Measurements from ENCODE around the gene SGSH. TPM values are rescaled to one million over a fixed set of nuclear protein-coding genes. Genes with fewer than 3 reads are reported as not detected.

SGSH gene
- total RNA-seq, 1 donor from 2014 or later: 24.0 TPM

DNA sequence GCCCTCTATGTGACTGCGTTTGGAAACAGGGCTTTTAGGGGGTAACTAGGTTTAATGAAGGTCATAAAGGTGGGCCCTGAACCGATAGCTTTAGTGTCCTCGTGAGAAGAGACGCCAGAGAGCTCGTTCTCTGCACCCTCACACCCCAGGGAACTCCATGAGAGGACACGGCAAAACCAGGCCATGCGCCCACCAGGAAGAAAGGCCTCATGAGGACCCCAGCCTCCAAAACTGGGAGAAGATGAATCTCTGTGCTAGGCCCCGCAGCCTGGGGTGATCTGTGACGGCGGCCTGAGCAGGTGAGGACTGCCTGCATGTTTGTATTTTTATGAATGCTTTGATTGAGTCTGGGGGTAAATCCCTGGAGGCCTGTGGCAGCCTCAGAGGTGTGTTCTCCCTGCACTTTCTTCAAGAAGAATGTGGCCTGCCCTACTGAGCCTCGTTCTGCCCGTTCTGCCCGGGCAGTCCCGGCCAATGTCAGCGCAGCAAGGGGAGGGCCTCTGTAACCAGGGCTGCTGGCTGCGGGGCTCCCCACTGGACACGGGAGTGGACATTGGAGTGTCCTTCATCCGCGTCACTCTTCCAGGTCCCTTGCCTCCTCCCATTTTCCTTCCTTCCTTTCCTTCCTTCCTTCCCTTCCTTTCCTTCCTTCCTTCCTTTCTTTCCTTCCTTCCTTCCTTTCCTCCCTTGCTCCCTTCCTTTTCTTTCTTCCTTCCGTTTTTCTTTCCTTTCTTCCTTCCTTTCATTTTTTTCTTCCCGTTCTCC, 33.7 kb upstream of the SGSH start:
- no peaks in the 10 kb centered on the region for H3K27me3 Mint-ChIP-seq (ENCODE audit: low read depth, unreplicated experiment)
- H3K79me2 ChIP-seq (ENCODE audit: insufficient read depth, low read length): no peaks in the 10 kb centered on the region
- no peak for TF ChIP-seq CTCF (IDR thresholded peaks at IDR 0.05; ENCODE audit: insufficient read depth, low read depth, low read length)
- no peaks in the 10 kb centered on the region for H3K27me3 ChIP-seq (ENCODE audit: insufficient read depth, low read length)
- no peaks in the 10 kb centered on the region for H3K9me3 Mint-ChIP-seq (ENCODE audit: unreplicated experiment)
- H3K36me3 ChIP-seq (ENCODE audit: insufficient read depth, low read length): no peaks in the 10 kb centered on the region
- no peak for FAIRE-seq
- no peak overlapping the region for H3K4me3 Mint-ChIP-seq (ENCODE audit: unreplicated experiment)
- H3K27ac Mint-ChIP-seq (ENCODE audit: unreplicated experiment): peak overlapping the region; percentile 90
- H3K27ac ChIP-seq (ENCODE audit: low read depth, low read length): no peak overlapping the region
- H4K20me1 ChIP-seq (ENCODE audit: insufficient read depth, low read length): no peaks in the 10 kb centered on the region
- H3K36me3 Mint-ChIP-seq (ENCODE audit: low read depth, unreplicated experiment): peaks cover 3% of the 10 kb centered on the region
- H3K9me3 ChIP-seq (ENCODE audit: insufficient read depth, low read depth, low read length): no peaks in the 10 kb centered on the region
- H2AFZ ChIP-seq (ENCODE audit: low read depth, low read length): no peak overlapping the region
- no peak for DNase-seq (ENCODE audit: low read depth)
- peak overlapping the region; percentile 35 for H3K9ac ChIP-seq (ENCODE audit: low read length)
- H3K4me1 Mint-ChIP-seq (ENCODE audit: low read depth, unreplicated experiment): peaks cover 14% of the 10 kb centered on the region
- H3K4me1 ChIP-seq (ENCODE audit: insufficient read depth, low read length): peaks cover 7% of the 10 kb centered on the region
- peak overlapping the region; percentile 80 for H3K4me2 ChIP-seq (ENCODE audit: low read length)
- H3K4me3 ChIP-seq (ENCODE audit: insufficient read depth, low read depth, low read length): no peak overlapping the region

DNA sequence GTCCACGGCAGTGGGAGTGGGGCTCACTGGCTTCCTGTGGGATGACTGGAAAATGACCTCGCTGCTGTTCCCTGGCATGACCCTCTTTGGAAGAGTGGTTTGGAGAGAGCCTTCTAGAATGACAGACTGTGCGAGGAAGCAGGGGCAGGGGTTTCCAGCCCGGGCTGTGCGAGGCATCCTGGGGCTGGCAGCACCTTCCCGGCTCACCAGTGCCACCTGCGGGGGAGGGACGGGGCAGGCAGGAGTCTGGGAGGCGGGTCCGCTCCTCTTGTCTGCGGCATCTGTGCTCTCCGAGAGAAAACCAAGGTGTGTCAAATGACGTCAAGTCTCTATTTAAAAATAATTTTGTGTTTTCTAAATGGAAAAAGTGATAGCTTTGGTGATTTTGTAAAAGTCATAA, 32.7 kb upstream of the SGSH start:
- Mint-ChIP-seq H3K27ac (ENCODE audit: unreplicated experiment) (no peak overlapping the region), H3K27me3 (ENCODE audit: low read depth, unreplicated experiment) (no peaks in the 10 kb centered on the region), H3K36me3 (ENCODE audit: low read depth, unreplicated experiment) (peaks cover 3% of the 10 kb centered on the region), H3K4me3 (ENCODE audit: unreplicated experiment) (no peak overlapping the region), H3K9me3 (ENCODE audit: unreplicated experiment) (no peaks in the 10 kb centered on the region), H3K4me1 (ENCODE audit: low read depth, unreplicated experiment) (peaks cover 12% of the 10 kb centered on the region)
- Histone ChIP-seq H3K36me3 (ENCODE audit: insufficient read depth, low read length) (no peaks in the 10 kb centered on the region), H3K27ac (ENCODE audit: low read depth, low read length) (no peak overlapping the region), H2AFZ (ENCODE audit: low read depth, low read length) (no peak overlapping the region), H3K27me3 (ENCODE audit: insufficient read depth, low read length) (no peaks in the 10 kb centered on the region), H4K20me1 (ENCODE audit: insufficient read depth, low read length) (no peaks in the 10 kb centered on the region), H3K4me1 (ENCODE audit: insufficient read depth, low read length) (peaks cover 7% of the 10 kb centered on the region), H3K4me3 (ENCODE audit: insufficient read depth, low read depth, low read length) (no peak overlapping the region), H3K79me2 (ENCODE audit: insufficient read depth, low read length) (no peaks in the 10 kb centered on the region), H3K9me3 (ENCODE audit: insufficient read depth, low read depth, low read length) (no peaks in the 10 kb centered on the region), H3K4me2 (ENCODE audit: low read length) (no peak overlapping the region), H3K9ac (ENCODE audit: low read length) (no peak overlapping the region)
- no peak for DNase-seq (ENCODE audit: low read depth)
- TF ChIP-seq EZH2 (IDR thresholded peaks at IDR 0.05; ENCODE audit: insufficient read depth, low read length) (no peak), CTCF (IDR thresholded peaks at IDR 0.05; ENCODE audit: insufficient read depth, low read depth, low read length) (peak; percentile 12)
- FAIRE-seq: no peak

DNA sequence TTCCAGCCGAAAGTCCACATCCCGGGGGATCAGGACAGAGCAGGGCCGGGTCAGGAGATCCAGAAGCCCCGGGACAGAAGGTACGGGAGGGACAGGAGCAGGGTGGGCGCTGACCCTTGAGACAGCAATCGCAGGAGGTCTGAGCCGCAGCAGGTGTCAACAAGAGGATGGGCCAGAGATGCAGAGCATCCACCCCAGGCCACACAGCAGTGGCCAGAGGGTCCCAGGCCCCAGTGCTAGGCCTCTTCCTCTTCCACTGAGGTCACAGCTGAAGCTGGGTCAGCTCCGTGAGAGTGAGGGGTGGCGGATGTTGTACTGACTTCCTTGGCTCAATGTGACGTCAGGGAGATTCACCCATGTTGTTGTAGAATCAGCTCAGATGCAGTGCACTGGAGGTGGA, 31.8 kb upstream of the SGSH start:
- no peak overlapping the region for H2AFZ ChIP-seq (ENCODE audit: low read depth, low read length)
- H3K4me2 ChIP-seq (ENCODE audit: low read length): no peak overlapping the region
- H3K27ac Mint-ChIP-seq (ENCODE audit: unreplicated experiment): peak overlapping the region; percentile 69
- no peaks in the 10 kb centered on the region for H3K79me2 ChIP-seq (ENCODE audit: insufficient read depth, low read length)
- peaks cover 12% of the 10 kb centered on the region for H3K4me1 Mint-ChIP-seq (ENCODE audit: low read depth, unreplicated experiment)
- DNase-seq (ENCODE audit: low read depth) (no peak), FAIRE-seq (no peak)
- no peak overlapping the region for H3K9ac ChIP-seq (ENCODE audit: low read length)
- TF ChIP-seq CTCF (IDR thresholded peaks at IDR 0.05; ENCODE audit: insufficient read depth, low read depth, low read length) (no peak), EZH2 (IDR thresholded peaks at IDR 0.05; ENCODE audit: insufficient read depth, low read length) (no peak)
- no peaks in the 10 kb centered on the region for H4K20me1 ChIP-seq (ENCODE audit: insufficient read depth, low read length)
- H3K36me3 Mint-ChIP-seq (ENCODE audit: low read depth, unreplicated experiment): peaks cover 3% of the 10 kb centered on the region
- H3K4me3 ChIP-seq (ENCODE audit: insufficient read depth, low read depth, low read length): no peak overlapping the region
- no peak overlapping the region for H3K27ac ChIP-seq (ENCODE audit: low read depth, low read length)
- peaks cover 7% of the 10 kb centered on the region for H3K4me1 ChIP-seq (ENCODE audit: insufficient read depth, low read length)
- H3K9me3 ChIP-seq (ENCODE audit: insufficient read depth, low read depth, low read length): no peaks in the 10 kb centered on the region
- H3K36me3 ChIP-seq (ENCODE audit: insufficient read depth, low read length): no peaks in the 10 kb centered on the region
- no peaks in the 10 kb centered on the region for H3K27me3 ChIP-seq (ENCODE audit: insufficient read depth, low read length)
- no peak overlapping the region for H3K4me3 Mint-ChIP-seq (ENCODE audit: unreplicated experiment)
- H3K9me3 Mint-ChIP-seq (ENCODE audit: unreplicated experiment): no peaks in the 10 kb centered on the region
- no peaks in the 10 kb centered on the region for H3K27me3 Mint-ChIP-seq (ENCODE audit: low read depth, unreplicated experiment)
